ENCODE results near the gene PRPF19. TPM values are rescaled to one million over a fixed set of nuclear protein-coding genes. Genes with fewer than 3 reads are reported as not detected.

The PRPF19 gene
- total and polyA plus RNA-seq, 2 of the 8 experiments (the other 6 are each of a cell fraction or from before 2014, with no cell fraction given) = 107 to 141 TPM

- Histone ChIP-seq H3K14ac (ENCODE audit: insufficient read length) (no peak overlapping the region), H2BK120ac (replicated peaks; ENCODE audit: low read depth, low read length) (no peak overlapping the region), H3K27ac (ENCODE audit: low read depth, low read length) (no peak overlapping the region), H2BK20ac (ENCODE audit: low read length) (no peak overlapping the region), H3K27me3 (replicated peaks in 1 of 4; ENCODE audit: control insufficient read depth in 3 of 4, extremely low read depth in 1 of 4, insufficient read depth in 3 of 4, low read length in 3 of 4) (no peaks in the 10 kb centered on the region), H4K5ac (ENCODE audit: insufficient read length, low read depth, low read length) (no peak overlapping the region), H3K18ac (ENCODE audit: extremely low read depth, low read length) (no peak overlapping the region), H4K8ac (ENCODE audit: extremely low read depth, insufficient read depth, low read length) (no peak overlapping the region), H2AK5ac (ENCODE audit: low read depth, low read length) (no peak overlapping the region), H3K36me3 (ENCODE audit: control insufficient read depth in 2 of 4, insufficient read depth in 4 of 4, low read length in 3 of 4) (peaks cover 3 to 14% (median 9%) of the 10 kb centered on the region in 4 experiments; a peak in 5 of 8 replicates), H3K4me3 (ENCODE audit: extremely low read depth in 1 of 4, insufficient read depth in 2 of 4, low read depth in 3 of 4, low read length in 4 of 4) (no peak overlapping the region), H2BK15ac (ENCODE audit: low read length) (no peak overlapping the region), H3K23me2 (ENCODE audit: low read depth, low read length) (peaks cover 6% of the 10 kb centered on the region; the same call in 1 of the 2 replicates), H2BK5ac (ENCODE audit: low read depth, low read length) (no peak overlapping the region), H4K20me1 (replicated peaks in 1 of 2; ENCODE audit: control insufficient read depth in 1 of 2, insufficient read depth in 2 of 2, low read length in 2 of 2) (peaks cover 3 to 13% of the 10 kb centered on the region in 2 experiments), H3K79me2 (ENCODE audit: control insufficient read depth in 1 of 2, insufficient read depth in 2 of 2, low read length in 2 of 2) (peaks cover 5 to 24% of the 10 kb centered on the region in 2 experiments), H3K9me3 (ENCODE audit: insufficient read depth in 2 of 2, low read depth in 1 of 2, low read length in 1 of 2) (no peaks in the 10 kb centered on the region), H3K23ac (ENCODE audit: insufficient read length) (no peak overlapping the region), H3K4me2 (ENCODE audit: insufficient read depth in 1 of 2, low read depth in 2 of 2, low read length in 2 of 2) (no peak overlapping the region), H3K4me1 (replicated peaks in 1 of 4; ENCODE audit: control insufficient read depth in 3 of 4, insufficient read depth in 4 of 4, low read length in 3 of 4) (peaks cover 6 to 19% (median 15%) of the 10 kb centered on the region in 4 experiments), H3K79me1 (ENCODE audit: low read depth, low read length) (no peaks in the 10 kb centered on the region; the same call in 1 of the 2 replicates), H3K4ac (replicated peaks; ENCODE audit: insufficient read length, low read depth, low read length) (no peak overlapping the region), H3K56ac (replicated peaks; ENCODE audit: insufficient read length, low read depth, low read length) (no peak overlapping the region), H2BK12ac (ENCODE audit: low read depth, low read length) (no peak overlapping the region), H3K9ac (replicated peaks in 1 of 4; ENCODE audit: extremely low read depth in 1 of 4, low read depth in 3 of 4, low read length in 3 of 4) (no peak overlapping the region), H2AFZ (ENCODE audit: low read length) (no peak overlapping the region), H4K91ac (replicated peaks; ENCODE audit: insufficient read length, low read length) (no peak overlapping the region)
- FAIRE-seq (no peak), DNase-seq (ENCODE audit: low read depth in 1 of 2, low spot score in 2 of 2) (no peak)
- WGBS, 2 experiments (ENCODE audit: extremely low coverage in 1 of 2, insufficient coverage in 1 of 2, insufficient read length in 1 of 2, insufficient replicate concordance in 2 of 2, low coverage in 1 of 2, low lambda C conversion rate in 2 of 2, missing lambda C conversion rate in 1 of 2) = 87% methylated on average over 2 of the region's 2 CpGs; no CpG with 5 or more reads in 1 of the 2 experiments
- ChIA-PET POLR2A (ENCODE audit: partially characterized antibody) (no interaction called here), CTCF (ENCODE audit: partially characterized antibody) (interaction anchor here (0.8 to 1.8 kb wide), 6 partner anchors 10 to 209 kb away, joined by 3 to 7 read pairs (median 3); no protein-coding TSS in a partner anchor)
- TF ChIP-seq BCL11A (IDR thresholded peaks at IDR 0.05; ENCODE audit: low read depth in 2 of 2, low read length in 2 of 2) = no peak
- no peak for TF ChIP-seq CBX8 (IDR thresholded peaks at IDR 0.05; ENCODE audit: borderline replicate concordance, low read depth, low read length)
- no peak for TF ChIP-seq POLR2AphosphoS5 (IDR thresholded peaks at IDR 0.05; ENCODE audit: low read depth, low read length)
- no peak for TF ChIP-seq CREB1 (IDR thresholded peaks at IDR 0.05)
- TF ChIP-seq TEAD4 (IDR thresholded peaks at IDR 0.05; ENCODE audit: low read depth, low read length) = no peak
- no peak for TF ChIP-seq POLR2A (IDR thresholded peaks at IDR 0.05; ENCODE audit: control extremely low read depth in 1 of 2, low read depth in 2 of 2, low read length in 2 of 2)
- TF ChIP-seq MAFK (IDR thresholded peaks at IDR 0.05; ENCODE audit: low read depth, low read length) = no peak
- no peak for TF ChIP-seq ATF3 (IDR thresholded peaks at IDR 0.05; ENCODE audit: insufficient read depth, low read depth, low read length)
- no peak for TF ChIP-seq SIN3A (conservative IDR thresholded peaks at IDR 0.05 in 1 of 2, IDR thresholded peaks at IDR 0.05 in 1 of 2; ENCODE audit: low read depth in 1 of 2, low read length in 2 of 2)
- no peak for TF ChIP-seq TAF7 (optimal IDR thresholded peaks at IDR 0.05; ENCODE audit: borderline replicate concordance, low read depth, low read length)
- TF ChIP-seq EGR1 (IDR thresholded peaks at IDR 0.05; ENCODE audit: borderline replicate concordance, low read depth, low read length) = no peak
Observed at GRCh38 chr11:60918939-60919265, 12.5 kb upstream of the PRPF19 start.
